HepG2 (cell line): Measurements from ENCODE around the gene ABCC3. TPM values are rescaled to one million over a fixed set of nuclear protein-coding genes. Genes with fewer than 3 reads are reported as not detected.

Experiments
- ATF6 ChIP-seq: sonication (generic); formaldehyde crosslinking; conservative IDR thresholded peaks from 2 replicates; pipeline ENCODE4 v1.4.0; 2020; ENCODE audit warnings: missing genetic modification reagents
- JUNB ChIP-seq: sonication (generic); formaldehyde crosslinking; IDR thresholded peaks from 2 replicates; pipeline ENCODE4 v1.8.0; 2022; ENCODE audit warnings: missing genetic modification reagents, mild to moderate bottlenecking, borderline replicate concordance
- NPAS2 ChIP-seq: sonication (generic); formaldehyde crosslinking; IDR thresholded peaks from 2 replicates; pipeline ENCODE4 v1.8.0; 2022; ENCODE audit warnings: mild to moderate bottlenecking, missing genetic modification reagents, borderline replicate concordance
- NR2F1 ChIP-seq, 2 experiments: fragments of 450-650 bp in 1 of 2; formaldehyde crosslinking in 1 of 2; IDR thresholded peaks; 2 replicates each; pipeline versions ENCODE4 v1.5.0 to v1.6.1; 2016 to 2020; ENCODE audit warnings: mild to moderate bottlenecking in 1 of 2, missing compliant biosample characterization in 1 of 2, missing genetic modification reagents in 1 of 2, moderate library complexity in 1 of 2
- PATZ1 ChIP-seq: sonication (generic); formaldehyde crosslinking; IDR thresholded peaks from 2 replicates; pipeline ENCODE4 v1.4.0; 2020; ENCODE audit warnings: missing genetic modification reagents
- RBFOX2 ChIP-seq: fragments of 200-400 bp; formaldehyde crosslinking; IDR thresholded peaks from 2 replicates; pipeline ENCODE4 v1.6.1; 2017; ENCODE audit warnings: low read depth, mild to moderate bottlenecking, low read length
- RBM22 ChIP-seq: fragments of 200-400 bp; formaldehyde crosslinking; optimal IDR thresholded peaks from 2 replicates; pipeline ENCODE3; 2017; ENCODE audit warnings: mild to moderate bottlenecking, low read length, moderate library complexity
- RFX1 ChIP-seq: fragments of 450-650 bp; IDR thresholded peaks from 2 replicates; pipeline ENCODE4 v1.6.1; 2017
- ZBED4 ChIP-seq: sonication (generic); formaldehyde crosslinking; IDR thresholded peaks from 2 replicates; pipeline ENCODE4 v1.4.0; 2020; ENCODE audit warnings: missing genetic modification reagents, borderline replicate concordance
- ZFP82 ChIP-seq: sonication (generic); formaldehyde crosslinking; IDR thresholded peaks from 2 replicates; pipeline ENCODE4 v1.5.1; 2020; ENCODE audit warnings: mild to moderate bottlenecking, missing genetic modification reagents, borderline replicate concordance
- ZFYVE20 ChIP-seq: sonication (generic); formaldehyde crosslinking; IDR thresholded peaks from 2 replicates; pipeline ENCODE4 v1.8.0; 2023; ENCODE audit warnings: low read depth, mild to moderate bottlenecking, moderate library complexity, missing genetic modification reagents, borderline replicate concordance
- ZNF143 ChIP-seq: sonication (generic); formaldehyde crosslinking; IDR thresholded peaks from 2 replicates; pipeline ENCODE4 v1.4.0; 2020; ENCODE audit warnings: missing genetic modification reagents
- ZNF569 ChIP-seq: sonication (generic); formaldehyde crosslinking; IDR thresholded peaks from 2 replicates; pipeline ENCODE4 v1.5.0; 2020; ENCODE audit warnings: mild to moderate bottlenecking, missing genetic modification reagents, moderate library complexity, borderline replicate concordance
- ZNF629 ChIP-seq: sonication (generic); formaldehyde crosslinking; conservative IDR thresholded peaks from 2 replicates; pipeline ENCODE4 v1.5.0; 2020; ENCODE audit warnings: missing genetic modification reagents
- polyA plus RNA-seq, 8 experiments: library from polyadenylated mRNA; depleted of rRNA in 3 of 8; stranded (reverse) in 7 of 8; unstranded in 1 of 8; fragments of >200 nt; fragmentation: Illumina TruSeq in 4 of 8; extraction: Trizol in 4 of 8; gene quantifications; 2 replicates each; pipeline versions ENCODE4 v1.2.1 to v1.2.3, GENCODE V29; 2011 to 2016; ENCODE audit warnings: low read depth in 4 of 8, missing spikeins in 1 of 8, mixed read lengths in 1 of 8; ENCODE audit not compliant: insufficient read depth in 1 of 8
- total RNA-seq, 5 experiments: library from RNA; depleted of rRNA; stranded (reverse); fragments of >200 nt; fragmentation: Illumina TruSeq; extraction: Trizol; gene quantifications; 2 replicates each; pipeline ENCODE4 v1.2.3, GENCODE V29; 2016; ENCODE audit warnings: low read depth in 1 of 5
- TF ChIP-seq, protein P1 (sequence below): sonication (generic); formaldehyde crosslinking; IDR thresholded peaks from 2 replicates; pipeline ENCODE4 v1.4.0; 2020; ENCODE audit warnings: low read depth, mild to moderate bottlenecking, missing genetic modification reagents
- TF ChIP-seq, protein P2 (sequence below): IDR thresholded peaks from 2 replicates; pipeline ENCODE4 v1.6.1; 2016; ENCODE audit warnings: mild to moderate bottlenecking

The ABCC3 gene
- total and polyA plus RNA-seq, 2 of the 13 experiments (the other 11 are each of a cell fraction or from before 2014, with no cell fraction given), result 25.2 to 50.7 TPM

- TF ChIP-seq ZBED4 (CRISPR knock-in tag) (no peak), NR2F1 (CRISPR knock-in tag; IDR thresholded peaks at IDR 0.05) (peak in 1 of 2 experiments; percentile 56; a peak in 1 of 4 replicates), RFX1 (no peak), ATF6 (CRISPR knock-in tag) (no peak), ZNF629 (CRISPR knock-in tag) (no peak), NPAS2 (CRISPR knock-in tag) (no peak), ZFP82 (CRISPR knock-in tag) (0 out of 2 replicates have a peak, but pooled peaks have one; percentile 33), ZNF143 (CRISPR knock-in tag) (no peak), ZNF569 (CRISPR knock-in tag) (no peak), RBM22 (peak; percentile 55), RBFOX2 (no peak), JUNB (no peak), ZFYVE20 (CRISPR knock-in tag) (no peak), PATZ1 (CRISPR knock-in tag) (no peak; the same call in 1 of the 2 replicates)
- TF ChIP-seq, protein P1, sequence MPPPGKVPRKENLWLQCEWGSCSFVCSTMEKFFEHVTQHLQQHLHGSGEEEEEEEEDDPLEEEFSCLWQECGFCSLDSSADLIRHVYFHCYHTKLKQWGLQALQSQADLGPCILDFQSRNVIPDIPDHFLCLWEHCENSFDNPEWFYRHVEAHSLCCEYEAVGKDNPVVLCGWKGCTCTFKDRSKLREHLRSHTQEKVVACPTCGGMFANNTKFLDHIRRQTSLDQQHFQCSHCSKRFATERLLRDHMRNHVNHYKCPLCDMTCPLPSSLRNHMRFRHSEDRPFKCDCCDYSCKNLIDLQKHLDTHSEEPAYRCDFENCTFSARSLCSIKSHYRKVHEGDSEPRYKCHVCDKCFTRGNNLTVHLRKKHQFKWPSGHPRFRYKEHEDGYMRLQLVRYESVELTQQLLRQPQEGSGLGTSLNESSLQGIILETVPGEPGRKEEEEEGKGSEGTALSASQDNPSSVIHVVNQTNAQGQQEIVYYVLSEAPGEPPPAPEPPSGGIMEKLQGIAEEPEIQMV (CRISPR knock-in tag), result peak; percentile 66; the same call in 1 of the 2 replicates
- TF ChIP-seq, protein P2, sequence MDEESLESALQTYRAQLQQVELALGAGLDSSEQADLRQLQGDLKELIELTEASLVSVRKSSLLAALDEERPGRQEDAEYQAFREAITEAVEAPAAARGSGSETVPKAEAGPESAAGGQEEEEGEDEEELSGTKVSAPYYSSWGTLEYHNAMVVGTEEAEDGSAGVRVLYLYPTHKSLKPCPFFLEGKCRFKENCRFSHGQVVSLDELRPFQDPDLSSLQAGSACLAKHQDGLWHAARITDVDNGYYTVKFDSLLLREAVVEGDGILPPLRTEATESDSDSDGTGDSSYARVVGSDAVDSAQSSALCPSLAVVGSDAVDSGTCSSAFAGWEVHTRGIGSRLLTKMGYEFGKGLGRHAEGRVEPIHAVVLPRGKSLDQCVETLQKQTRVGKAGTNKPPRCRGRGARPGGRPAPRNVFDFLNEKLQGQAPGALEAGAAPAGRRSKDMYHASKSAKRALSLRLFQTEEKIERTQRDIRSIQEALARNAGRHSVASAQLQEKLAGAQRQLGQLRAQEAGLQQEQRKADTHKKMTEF (CRISPR knock-in tag), result peak; percentile 51; the same call in 1 of the 2 replicates
Observed at GRCh38 chr17:50691550-50692447, 57.1 kb downstream of the ABCC3 start (continued).
